Epithelial cell of proximal tubule (primary cell): ENCODE measurements around the gene ZNG1B. TPM values are rescaled to one million over a fixed set of nuclear protein-coding genes. Genes with fewer than 3 reads are reported as not detected.
"Not testable (repeated sequence)": the region's sequence is repeated elsewhere in the genome, so short reads cannot be mapped to it uniquely, and the experiment has no call there.

Experiments
- DNase-seq: peaks from one replicate; pipeline ENCODE4 v3.0.0-alpha.2; 2011; ENCODE audit warnings: low read depth
- H3K4me3 ChIP-seq: 2 replicates; pipeline ENCODE4 v1.5.1; 2011; ENCODE audit warnings: low read depth, mild to moderate bottlenecking, low read length
- total RNA-seq: library from RNA; depleted of rRNA; stranded (reverse); fragments of >200 nt; gene quantifications from 2 replicates; pipeline ENCODE4 v1.2.3, GENCODE V29; 2015

The ZNG1B gene
- total RNA-seq, 1 donor from 2014 or later = 33.9 TPM

- not testable (repeated sequence) for H3K4me3 ChIP-seq, DNase-seq
These were observed 60.9 kb downstream of the ZNG1B start, which contains the start of gene FOXD4L1 for GRCh38 chr2:113498365-113498764. Gene FOXD4L1 (plus strand): TSS chr2:113498665. CDS start chr2:113499257, 592 bp downstream.

DNA sequence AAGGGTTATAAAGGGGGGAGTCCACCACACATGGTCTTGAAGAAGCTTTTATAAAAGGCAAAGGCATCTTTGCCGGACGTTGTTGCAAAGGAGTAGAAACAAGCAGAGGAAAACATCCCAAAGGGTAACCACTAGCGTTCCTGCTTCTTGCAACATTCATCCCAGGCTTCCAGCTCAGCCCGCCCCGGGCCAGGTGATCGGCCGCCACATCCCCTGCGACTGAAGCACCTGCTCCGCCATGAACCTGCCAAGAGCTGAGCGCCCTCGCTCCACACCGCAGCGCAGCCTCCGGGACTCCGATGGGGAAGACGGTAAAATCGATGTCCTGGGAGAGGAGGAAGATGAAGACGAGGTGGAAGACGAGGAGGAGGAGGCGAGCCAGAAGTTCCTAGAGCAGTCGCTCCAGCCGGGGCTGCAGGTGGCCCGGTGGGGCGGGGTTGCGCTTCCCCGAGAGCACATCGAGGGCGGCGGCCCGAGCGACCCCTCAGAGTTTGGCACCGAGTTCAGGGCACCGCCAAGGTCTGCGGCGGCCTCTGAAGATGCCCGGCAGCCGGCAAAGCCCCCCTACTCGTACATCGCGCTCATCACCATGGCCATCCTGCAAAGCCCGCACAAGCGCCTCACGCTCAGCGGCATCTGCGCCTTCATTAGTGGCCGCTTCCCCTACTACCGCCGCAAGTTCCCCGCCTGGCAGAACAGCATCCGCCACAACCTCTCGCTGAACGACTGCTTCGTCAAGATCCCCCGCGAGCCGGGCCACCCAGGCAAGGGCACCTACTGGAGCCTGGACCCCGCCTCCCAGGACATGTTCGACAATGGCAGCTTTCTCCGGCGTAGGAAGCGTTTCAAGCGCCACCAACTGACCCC lies 61.8 kb downstream of the ZNG1B start:
- H3K4me3 ChIP-seq, DNase-seq: not testable (repeated sequence)

- not testable (repeated sequence) for H3K4me3 ChIP-seq, DNase-seq
These were observed 62.6 kb downstream of the ZNG1B start for GRCh38 chr2:113499886-113500722.

DNA sequence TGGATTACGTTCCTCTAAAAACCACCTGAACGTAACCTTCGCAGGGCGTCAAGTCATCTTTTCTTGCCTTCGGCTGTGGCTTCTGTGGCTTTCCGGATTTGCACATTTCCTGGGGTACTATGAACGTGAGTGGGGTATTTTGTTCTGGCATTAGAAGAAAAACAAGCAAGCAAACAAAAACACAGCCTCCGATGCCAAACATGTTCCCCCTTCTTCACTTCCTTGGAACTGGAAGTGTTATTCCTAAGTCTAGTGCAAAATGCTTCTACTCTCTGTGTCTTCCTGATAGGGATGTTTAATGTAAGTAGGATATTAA lies 63.2 kb downstream of the ZNG1B start:
- not testable (repeated sequence) for H3K4me3 ChIP-seq, DNase-seq

GRCh38 chr2:113502216-113503093 lies 65.0 kb downstream of the ZNG1B start:
- not testable (repeated sequence) for H3K4me3 ChIP-seq, DNase-seq

GRCh38 chr2:113503094-113504042 lies 65.9 kb downstream of the ZNG1B start:
- not testable (repeated sequence) for DNase-seq
- peak overlapping the region; percentile 21 for H3K4me3 ChIP-seq

GRCh38 chr2:113504081-113504480 lies 66.6 kb downstream of the ZNG1B start:
- DNase-seq, H3K4me3 ChIP-seq: not testable (repeated sequence)

GRCh38 chr2:113507394-113508140 lies 70.1 kb downstream of the ZNG1B start:
- not testable (repeated sequence) for H3K4me3 ChIP-seq, DNase-seq

DNA sequence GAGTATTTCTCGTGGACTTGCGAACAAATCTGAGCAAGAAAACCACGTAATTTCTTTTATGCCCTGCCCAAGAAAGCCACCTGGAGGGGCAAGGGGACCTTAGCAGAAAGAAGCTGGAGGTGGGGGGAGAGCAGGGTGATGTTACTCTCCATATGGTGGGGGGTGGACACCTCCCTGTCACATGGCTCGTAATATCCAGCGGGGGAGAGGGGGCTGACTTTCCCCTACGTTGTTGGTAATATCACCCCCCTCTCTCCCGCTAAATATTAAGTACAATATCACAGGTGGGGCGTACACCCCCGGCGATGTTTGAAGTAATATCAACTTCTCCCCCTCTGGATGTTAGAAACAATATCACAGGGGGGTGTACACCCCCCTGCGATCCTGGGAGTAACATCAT lies 70.7 kb downstream of the ZNG1B start:
- not testable (repeated sequence) for DNase-seq, H3K4me3 ChIP-seq

GRCh38 chr2:113510913-113511312 lies 73.4 kb downstream of the ZNG1B start:
- H3K4me3 ChIP-seq, DNase-seq: not testable (repeated sequence)

GRCh38 chr2:113511859-113512258 lies 74.4 kb downstream of the ZNG1B start:
- H3K4me3 ChIP-seq, DNase-seq: not testable (repeated sequence)

GRCh38 chr2:113515457-113515856 lies 78.0 kb downstream of the ZNG1B start:
- DNase-seq, H3K4me3 ChIP-seq: not testable (repeated sequence)

DNA sequence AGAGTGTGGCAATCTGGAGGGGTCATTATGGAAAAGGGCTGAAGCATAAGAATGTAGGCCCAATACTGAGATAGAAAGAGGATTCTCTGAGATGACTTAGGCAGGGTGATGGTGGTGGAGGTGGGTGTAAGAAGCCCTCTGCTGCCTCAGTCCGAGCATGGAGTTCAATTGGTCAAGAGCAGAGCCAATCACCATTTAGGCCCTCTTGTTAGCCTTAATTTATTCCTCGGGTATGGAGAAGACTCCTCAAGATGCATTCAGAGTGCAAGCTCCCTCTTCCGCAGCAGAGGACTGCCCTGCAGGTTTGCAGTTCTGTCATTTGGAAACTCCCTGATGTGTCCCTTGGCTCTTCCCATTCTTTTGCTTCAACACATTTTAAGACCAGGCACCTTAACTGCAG lies 78.5 kb downstream of the ZNG1B start:
- not testable (repeated sequence) for DNase-seq, H3K4me3 ChIP-seq

DNA sequence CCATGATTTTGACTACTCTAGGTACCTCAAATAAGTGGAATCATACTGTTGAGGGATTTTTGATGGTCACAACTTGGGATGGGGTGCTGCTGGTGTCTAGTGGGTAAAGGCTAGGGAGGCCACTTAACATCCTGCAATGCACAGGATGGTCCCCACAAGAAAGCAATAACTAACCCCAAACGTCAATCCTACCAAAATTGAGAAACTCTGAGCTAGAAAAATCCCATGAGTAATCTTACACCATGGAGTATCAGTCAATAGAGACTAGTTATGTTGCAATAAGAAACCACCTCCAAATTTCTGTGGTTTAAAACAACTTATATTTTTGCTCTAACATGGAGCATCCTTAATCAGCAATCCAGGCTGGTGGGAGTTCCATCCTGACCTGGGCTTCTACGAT lies 79.5 kb downstream of the ZNG1B start:
- not testable (repeated sequence) for H3K4me3 ChIP-seq, DNase-seq

GRCh38 chr2:113520837-113521236 lies 83.3 kb downstream of the ZNG1B start:
- not testable (repeated sequence) for H3K4me3 ChIP-seq, DNase-seq

DNA sequence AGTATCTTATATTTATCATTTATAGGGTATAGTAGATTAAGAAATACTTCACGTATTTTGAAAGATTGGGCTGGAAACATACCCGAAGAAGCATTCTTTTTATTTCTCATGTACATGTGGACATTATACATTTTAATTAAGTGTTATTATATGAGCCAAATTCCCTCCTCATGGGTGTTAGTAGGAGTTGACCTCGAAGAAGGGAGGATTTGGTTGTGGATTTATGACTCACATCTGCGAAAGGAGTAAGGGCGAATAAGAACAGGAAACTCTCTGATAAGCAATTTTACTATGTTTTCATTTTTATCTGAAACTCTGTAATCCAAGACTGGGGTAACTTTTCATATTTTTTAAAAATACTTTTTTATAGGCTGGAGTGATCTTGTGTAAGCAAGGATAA lies 84.0 kb downstream of the ZNG1B start:
- not testable (repeated sequence) for H3K4me3 ChIP-seq, DNase-seq

DNA sequence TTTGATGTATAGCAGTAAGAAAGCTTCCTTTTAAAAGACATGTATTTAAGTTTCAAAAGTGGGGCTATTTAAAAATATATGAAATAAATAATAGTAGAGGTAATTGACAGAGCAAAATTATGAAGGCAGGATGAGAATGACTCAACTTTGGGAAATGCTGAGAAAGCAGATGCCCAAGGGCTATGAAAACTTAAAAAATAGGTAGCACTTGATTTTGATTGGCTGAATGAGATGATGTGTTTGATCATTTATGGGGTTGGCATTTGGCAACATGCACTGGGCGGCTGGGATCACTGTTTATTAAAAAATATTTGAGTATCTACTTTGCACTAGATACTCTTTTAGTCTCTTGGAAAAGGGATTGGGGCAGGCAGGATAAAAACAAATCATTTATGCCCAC lies 87.5 kb downstream of the ZNG1B start:
- not testable (repeated sequence) for DNase-seq, H3K4me3 ChIP-seq
